NCI-H345 treated with DMSO at 0.1 percent for 48 hours (cell line): ENCODE data around the gene PRKAG2.

Source experiments
- DNase-seq: peaks from one replicate; lab custom pipeline; 2025; ENCODE audit not compliant: unreplicated experiment; lab: John Stamatoyannopoulos, UW

PRKAG2 gene

GRCh38 chr7:151507806-151508205, 369.1 kb downstream of the PRKAG2 start:
- DNase-seq = no peak

- DNase-seq = no peak
Observed at GRCh38 chr7:151506901-151507382, 370.0 kb downstream of the PRKAG2 start.
